Measurements from ENCODE around the gene CHMP3. TPM values are rescaled to one million over a fixed set of nuclear protein-coding genes. Genes with fewer than 3 reads are reported as not detected.

The CHMP3 gene
- total and polyA plus RNA-seq, 2 donors from 2014 or later: 123 to 162 TPM

GRCh38 chr2:86513948-86514660 is 49.1 kb downstream of the CHMP3 start:
- peaks cover 0 to 11% (median 8%) of the 10 kb centered on the region in 3 donors for H3K36me3 ChIP-seq (ENCODE audit: control insufficient read depth in 2 of 3, insufficient read depth in 3 of 3, low read length in 3 of 3)
- TF ChIP-seq CTCF (IDR thresholded peaks at IDR 0.05; ENCODE audit: borderline replicate concordance, extremely low read depth, insufficient read depth): no peak
- no peak overlapping the region for H3K4me3 ChIP-seq (ENCODE audit: low read length in 3 of 3)
- no peak for DNase-seq
- H3K27ac ChIP-seq (ENCODE audit: low read depth in 2 of 2, low read length in 2 of 2): no peak overlapping the region
- FAIRE-seq: no peak
- H3K27me3 ChIP-seq (ENCODE audit: control insufficient read depth, insufficient read depth, low read length): no peaks in the 10 kb centered on the region
- intact Hi-C loops (cut with DNase I): no loop called here
- H3K9ac ChIP-seq (ENCODE audit: low read length in 3 of 3): no peak overlapping the region
- H3K4me1 ChIP-seq (ENCODE audit: control insufficient read depth in 2 of 3, insufficient read depth in 2 of 3, low read depth in 1 of 3, low read length in 3 of 3): no peaks in the 10 kb centered on the region
- no peaks in the 10 kb centered on the region for H3K9me3 ChIP-seq (ENCODE audit: control insufficient read depth in 2 of 3, insufficient read depth in 1 of 3, low read length in 3 of 3)

GRCh38 chr2:86512892-86513291 is 50.4 kb downstream of the CHMP3 start:
- no peaks in the 10 kb centered on the region for H3K4me1 ChIP-seq (ENCODE audit: control insufficient read depth in 2 of 3, insufficient read depth in 2 of 3, low read depth in 1 of 3, low read length in 3 of 3)
- intact Hi-C loops (cut with DNase I): no loop called here
- no peak overlapping the region for H3K4me3 ChIP-seq (ENCODE audit: low read length in 3 of 3)
- DNase-seq (no peak), FAIRE-seq (no peak)
- peaks cover 0 to 20% (median 17%) of the 10 kb centered on the region in 3 donors for H3K36me3 ChIP-seq (ENCODE audit: control insufficient read depth in 2 of 3, insufficient read depth in 3 of 3, low read length in 3 of 3)
- TF ChIP-seq CTCF (IDR thresholded peaks at IDR 0.05; ENCODE audit: borderline replicate concordance, extremely low read depth, insufficient read depth): no peak
- no peaks in the 10 kb centered on the region for H3K9me3 ChIP-seq (ENCODE audit: control insufficient read depth in 2 of 3, insufficient read depth in 1 of 3, low read length in 3 of 3)
- no peak overlapping the region for H3K27ac ChIP-seq (ENCODE audit: low read depth in 2 of 2, low read length in 2 of 2)
- H3K9ac ChIP-seq (ENCODE audit: low read length in 3 of 3): no peak overlapping the region
- no peaks in the 10 kb centered on the region for H3K27me3 ChIP-seq (ENCODE audit: control insufficient read depth, insufficient read depth, low read length)

GRCh38 chr2:86512034-86512433 is 51.2 kb downstream of the CHMP3 start:
- Histone ChIP-seq H3K4me1 (ENCODE audit: control insufficient read depth in 2 of 3, insufficient read depth in 2 of 3, low read depth in 1 of 3, low read length in 3 of 3) (no peaks in the 10 kb centered on the region), H3K27ac (ENCODE audit: low read depth in 2 of 2, low read length in 2 of 2) (no peak overlapping the region), H3K27me3 (ENCODE audit: control insufficient read depth, insufficient read depth, low read length) (no peaks in the 10 kb centered on the region), H3K9ac (ENCODE audit: low read length in 3 of 3) (no peak overlapping the region), H3K4me3 (ENCODE audit: low read length in 3 of 3) (no peak overlapping the region), H3K9me3 (ENCODE audit: control insufficient read depth in 2 of 3, insufficient read depth in 1 of 3, low read length in 3 of 3) (no peaks in the 10 kb centered on the region), H3K36me3 (ENCODE audit: control insufficient read depth in 2 of 3, insufficient read depth in 3 of 3, low read length in 3 of 3) (peaks cover 0 to 27% (median 17%) of the 10 kb centered on the region in 3 donors)
- DNase-seq (no peak), FAIRE-seq (no peak)
- TF ChIP-seq CTCF (IDR thresholded peaks at IDR 0.05; ENCODE audit: borderline replicate concordance, extremely low read depth, insufficient read depth): no peak
- intact Hi-C loops (cut with DNase I): no loop called here

All from kidney (tissue), 14 donors.